Stimulated activated memory B cell treated with anti-CD40 and anti-IgM and Interleukin-4, amounts not matched to agents 10 μg/mL and 1 μg/mL and 100 μg/mL, for 72 hours (primary cell): ENCODE results near the gene VPS52.
"Not testable (repeated sequence)": the region's sequence is repeated elsewhere in the genome, so short reads cannot be mapped to it uniquely, and the experiment has no call there.

Source experiments
- ATAC-seq: fragments of 150-1000 bp; cut with Tn5 transposase; 2 replicates; pipeline ENCODE4 v1.10.0; 2021
- H3K27ac Mint-ChIP-seq: one replicate; pipeline ENCODE4 v1.8.0; 2022; ENCODE audit warnings: mild to moderate bottlenecking, mixed read lengths
- H3K27me3 Mint-ChIP-seq: one replicate; pipeline ENCODE4 v1.8.0; 2022; ENCODE audit warnings: mixed read lengths
- H3K36me3 Mint-ChIP-seq: one replicate; pipeline ENCODE4 v1.8.0; 2022; ENCODE audit warnings: mixed read lengths
- H3K4me1 Mint-ChIP-seq: one replicate; pipeline ENCODE4 v1.8.0; 2022; ENCODE audit warnings: mixed read lengths
- H3K4me3 Mint-ChIP-seq: one replicate; pipeline ENCODE4 v1.8.0; 2022; ENCODE audit warnings: mild to moderate bottlenecking, moderate library complexity, mixed read lengths
- H3K9me3 Mint-ChIP-seq: one replicate; pipeline ENCODE4 v1.8.0; 2022; ENCODE audit warnings: mixed read lengths

VPS52 gene

GRCh38 chr6:33292996-33293682 lies 21.5 kb upstream of the VPS52 start:
- no peak overlapping the region for H3K27ac Mint-ChIP-seq
- peaks cover 32% of the 10 kb centered on the region for H3K36me3 Mint-ChIP-seq
- no peaks in the 10 kb centered on the region for H3K9me3 Mint-ChIP-seq
- H3K4me1 Mint-ChIP-seq, result peaks cover 48% of the 10 kb centered on the region
- no peak for ATAC-seq
- H3K4me3 Mint-ChIP-seq, result no peak overlapping the region
- H3K27me3 Mint-ChIP-seq, result no peaks in the 10 kb centered on the region

- H3K9me3 Mint-ChIP-seq, result no peaks in the 10 kb centered on the region
- peak overlapping the region; percentile 98 for H3K4me3 Mint-ChIP-seq
- peaks cover 45% of the 10 kb centered on the region for H3K36me3 Mint-ChIP-seq
- H3K27ac Mint-ChIP-seq, result peak overlapping the region; percentile 87
- no peaks in the 10 kb centered on the region for H3K27me3 Mint-ChIP-seq
- H3K4me1 Mint-ChIP-seq, result peaks cover 47% of the 10 kb centered on the region
- ATAC-seq, result no peak
Measured at GRCh38 chr6:33290459-33290858, 18.8 kb upstream of the VPS52 start.

GRCh38 chr6:33289784-33290315 lies 18.2 kb upstream of the VPS52 start:
- Mint-ChIP-seq H3K9me3 (no peaks in the 10 kb centered on the region), H3K36me3 (peaks cover 43% of the 10 kb centered on the region), H3K4me3 (peak overlapping the region; percentile 98), H3K27ac (peak overlapping the region; percentile 87), H3K4me1 (peaks cover 46% of the 10 kb centered on the region), H3K27me3 (no peaks in the 10 kb centered on the region)
- ATAC-seq, result peak; percentile 2

DNA sequence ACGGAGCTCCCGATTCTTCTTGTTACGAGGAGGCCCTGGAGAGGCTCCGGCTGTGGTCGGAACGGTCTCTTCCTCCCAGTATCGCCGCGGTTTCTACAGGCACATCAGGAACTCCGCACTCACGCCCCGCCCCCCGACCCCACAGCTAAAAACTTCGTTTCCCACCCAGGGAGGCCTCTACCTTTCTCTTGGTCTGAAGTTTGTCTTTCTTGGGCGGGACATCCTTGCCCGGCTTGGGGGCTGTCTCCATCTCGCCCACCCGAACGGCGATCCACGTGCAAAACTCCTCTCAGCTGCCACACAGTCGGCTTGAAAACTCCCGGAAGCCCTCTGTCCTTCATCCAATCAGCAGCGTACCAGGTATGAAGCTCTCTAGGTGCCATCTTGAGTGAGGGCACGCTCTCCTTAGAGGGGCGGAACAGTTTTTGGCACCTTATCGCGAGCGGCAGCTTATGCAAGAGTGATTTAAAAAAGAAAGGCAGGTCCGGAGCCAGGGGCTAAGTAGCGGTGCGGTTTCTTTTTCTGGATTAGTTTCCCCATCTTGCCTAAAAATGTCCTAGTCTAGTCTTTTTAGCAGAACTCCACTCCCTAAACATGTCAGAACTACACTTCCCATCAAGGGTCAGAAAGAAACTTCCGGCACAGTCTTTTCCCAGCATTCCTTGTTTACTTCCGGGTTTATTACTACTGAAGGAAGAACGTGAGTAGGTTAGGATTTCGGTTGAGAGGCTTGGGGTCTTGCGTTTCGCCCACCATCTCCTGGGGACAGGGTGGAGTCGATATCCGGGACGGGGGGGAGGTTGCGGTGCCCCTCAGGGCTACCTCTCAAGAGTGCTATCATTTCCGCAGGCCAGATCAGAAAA lies 17.5 kb upstream of the VPS52 start, which contains the start of the genes PFDN6 and WDR46:
TSS of gene PFDN6 (plus strand) at position 681 of the 863 bp plus-strand sequence. CDS start 256 bp downstream, outside the sequence.
TSS of gene WDR46 (minus strand) at position 319 of the 863 bp plus-strand sequence. CDS start at position 250, 69 bp downstream.
- H3K36me3 Mint-ChIP-seq, result peaks cover 43% of the 10 kb centered on the region
- no peaks in the 10 kb centered on the region for H3K27me3 Mint-ChIP-seq
- peak; percentile 98 for ATAC-seq
- peaks cover 46% of the 10 kb centered on the region for H3K4me1 Mint-ChIP-seq
- H3K9me3 Mint-ChIP-seq, result no peaks in the 10 kb centered on the region
- peak within 1 kb of the TSS; percentile 98 for H3K4me3 Mint-ChIP-seq
- peak within 1 kb of the TSS; percentile 87 for H3K27ac Mint-ChIP-seq

- H3K27ac Mint-ChIP-seq, result peak overlapping the region; percentile 87
- ATAC-seq, result peak; percentile 2
- no peaks in the 10 kb centered on the region for H3K27me3 Mint-ChIP-seq
- peaks cover 43% of the 10 kb centered on the region for H3K36me3 Mint-ChIP-seq
- peaks cover 46% of the 10 kb centered on the region for H3K4me1 Mint-ChIP-seq
- H3K4me3 Mint-ChIP-seq, result peak overlapping the region; percentile 98
- no peaks in the 10 kb centered on the region for H3K9me3 Mint-ChIP-seq
Measured at GRCh38 chr6:33288141-33288920, 16.7 kb upstream of the VPS52 start.

DNA sequence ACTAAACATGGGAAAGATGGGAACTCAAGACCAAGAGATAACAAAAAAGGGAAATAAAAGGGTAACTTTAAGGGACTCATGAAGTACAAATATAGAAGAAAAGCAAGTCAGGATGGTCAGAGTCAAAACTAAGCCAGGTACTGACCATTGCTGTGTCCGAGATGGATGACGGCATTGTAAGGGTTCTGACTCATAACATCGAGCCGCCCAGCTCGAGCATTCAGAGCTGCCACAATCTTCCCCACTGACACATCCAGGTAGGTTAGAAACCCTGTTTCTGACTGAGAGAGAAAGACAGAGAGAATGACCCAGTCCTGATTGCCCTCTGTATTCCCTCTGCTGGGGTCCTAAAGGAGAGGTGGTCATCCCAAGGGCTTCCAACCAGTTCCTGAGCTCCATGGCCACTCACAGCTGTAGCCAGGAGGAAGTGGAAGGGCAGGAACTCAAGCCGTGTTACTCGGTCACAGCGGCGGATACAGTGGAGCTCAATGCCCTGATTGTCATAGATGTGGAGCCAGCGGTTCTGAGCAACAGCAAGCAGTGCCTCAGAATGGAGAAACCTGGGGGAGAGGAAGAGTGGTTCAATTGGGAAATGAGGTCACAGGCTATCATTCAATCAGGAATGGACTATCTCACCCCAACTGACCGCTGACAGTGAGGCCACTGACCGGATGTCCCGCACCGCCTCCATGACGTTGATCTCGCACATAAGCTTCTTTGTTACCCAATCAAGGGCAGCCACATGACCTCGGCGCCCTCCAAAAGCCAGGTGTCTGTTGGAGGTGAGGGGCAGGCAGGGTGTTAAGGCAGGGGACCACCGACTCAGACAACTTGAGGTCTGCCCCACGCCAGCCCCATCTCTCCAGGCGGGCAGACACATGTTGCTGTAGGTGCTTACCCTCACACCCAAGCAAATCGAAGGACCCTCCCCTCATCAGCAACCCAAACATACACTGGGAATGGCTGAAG lies 15.6 kb upstream of the VPS52 start:
- Mint-ChIP-seq H3K27me3 (no peaks in the 10 kb centered on the region), H3K4me3 (peak overlapping the region; percentile 98), H3K36me3 (peaks cover 48% of the 10 kb centered on the region), H3K27ac (peak overlapping the region; percentile 87), H3K4me1 (peaks cover 46% of the 10 kb centered on the region), H3K9me3 (no peaks in the 10 kb centered on the region)
- no peak for ATAC-seq

GRCh38 chr6:33285214-33285613 lies 13.5 kb upstream of the VPS52 start:
- H3K4me3 Mint-ChIP-seq, H3K27ac Mint-ChIP-seq, ATAC-seq, H3K27me3 Mint-ChIP-seq, H3K9me3 Mint-ChIP-seq: not testable (repeated sequence)
- Mint-ChIP-seq H3K4me1 (peaks cover 47% of the 10 kb centered on the region), H3K36me3 (peaks cover 39% of the 10 kb centered on the region)

DNA sequence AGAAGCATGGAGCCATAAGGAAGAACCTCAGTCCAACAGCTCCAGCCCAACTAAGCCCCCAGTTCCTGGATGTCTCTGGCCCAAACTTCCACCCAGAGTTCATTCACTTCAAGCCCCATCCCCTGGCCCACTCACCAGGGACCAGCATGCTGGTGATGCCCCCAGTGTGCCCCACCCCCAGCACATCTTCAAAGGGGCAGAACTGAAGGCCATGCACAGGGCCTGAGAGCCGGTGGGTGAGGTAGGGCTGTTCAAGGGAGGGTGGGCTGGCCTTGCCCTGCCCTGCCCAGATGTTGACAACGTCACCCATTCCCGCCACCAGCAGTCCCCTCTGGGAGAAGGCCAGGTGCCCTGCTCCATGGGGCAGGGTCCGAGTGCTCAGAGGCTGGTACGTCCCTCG lies 8.9 kb upstream of the VPS52 start:
- Mint-ChIP-seq H3K27ac (peak overlapping the region; percentile 60), H3K36me3 (peaks cover 30% of the 10 kb centered on the region), H3K4me3 (no peak overlapping the region)

DNA sequence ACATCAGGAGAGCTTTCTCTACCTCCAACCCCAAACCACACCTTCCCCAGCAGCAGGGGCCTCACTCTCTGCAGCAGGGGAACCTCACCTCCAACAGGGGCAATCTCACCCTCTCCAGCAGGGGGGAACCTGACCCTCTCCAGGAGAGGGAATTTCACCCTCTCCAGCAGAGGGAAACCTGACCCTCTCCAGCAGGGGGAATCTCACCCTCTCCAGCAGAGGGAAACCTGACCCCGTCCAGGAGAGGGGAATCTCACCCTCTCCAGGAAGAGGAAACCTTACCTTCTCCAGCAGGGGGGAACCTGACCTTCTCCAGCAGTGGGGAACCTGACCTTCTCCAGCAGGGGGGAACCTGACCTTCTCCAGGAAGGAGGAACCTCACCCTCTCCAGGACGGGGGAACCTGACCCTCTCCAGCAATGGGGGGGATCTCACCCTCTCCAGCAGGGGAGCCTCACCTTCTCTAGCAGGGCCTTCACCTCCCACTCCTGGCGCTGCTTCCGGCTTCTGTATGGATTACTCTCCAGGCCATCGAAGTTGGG lies 8.4 kb upstream of the VPS52 start:
- Mint-ChIP-seq H3K4me3 (no peak overlapping the region), H3K27ac (peak overlapping the region; percentile 60), H3K36me3 (peaks cover 32% of the 10 kb centered on the region), H3K9me3 (no peaks in the 10 kb centered on the region), H3K27me3 (no peaks in the 10 kb centered on the region), H3K4me1 (peaks cover 62% of the 10 kb centered on the region)
- no peak for ATAC-seq

More for the DNA sequence above, 8.9 kb upstream of the VPS52 start:
- Mint-ChIP-seq H3K9me3 (no peaks in the 10 kb centered on the region), H3K4me1 (peaks cover 57% of the 10 kb centered on the region), H3K27me3 (no peaks in the 10 kb centered on the region)
- no peak for ATAC-seq

GRCh38 chr6:33279257-33279695 lies 7.6 kb upstream of the VPS52 start:
- Mint-ChIP-seq H3K4me3 (no peak overlapping the region), H3K27ac (peak overlapping the region; percentile 24), H3K27me3 (no peaks in the 10 kb centered on the region), H3K36me3 (peaks cover 39% of the 10 kb centered on the region), H3K4me1 (peaks cover 69% of the 10 kb centered on the region), H3K9me3 (no peaks in the 10 kb centered on the region)
- ATAC-seq, result no peak

- Mint-ChIP-seq H3K4me1 (peaks cover 74% of the 10 kb centered on the region), H3K4me3 (no peak overlapping the region), H3K27me3 (no peaks in the 10 kb centered on the region), H3K36me3 (peaks cover 44% of the 10 kb centered on the region), H3K27ac (peak overlapping the region; percentile 98), H3K9me3 (no peaks in the 10 kb centered on the region)
- ATAC-seq, result no peak
Measured at GRCh38 chr6:33278810-33279209, 7.1 kb upstream of the VPS52 start.

- peaks cover 78% of the 10 kb centered on the region for H3K4me1 Mint-ChIP-seq
- H3K4me3 Mint-ChIP-seq, result peak overlapping the region; percentile 93
- ATAC-seq, result no peak
- H3K27me3 Mint-ChIP-seq, result no peaks in the 10 kb centered on the region
- no peaks in the 10 kb centered on the region for H3K9me3 Mint-ChIP-seq
- peak overlapping the region; percentile 98 for H3K27ac Mint-ChIP-seq
- H3K36me3 Mint-ChIP-seq, result peaks cover 49% of the 10 kb centered on the region
Measured at GRCh38 chr6:33278392-33278741, 6.7 kb upstream of the VPS52 start.

DNA sequence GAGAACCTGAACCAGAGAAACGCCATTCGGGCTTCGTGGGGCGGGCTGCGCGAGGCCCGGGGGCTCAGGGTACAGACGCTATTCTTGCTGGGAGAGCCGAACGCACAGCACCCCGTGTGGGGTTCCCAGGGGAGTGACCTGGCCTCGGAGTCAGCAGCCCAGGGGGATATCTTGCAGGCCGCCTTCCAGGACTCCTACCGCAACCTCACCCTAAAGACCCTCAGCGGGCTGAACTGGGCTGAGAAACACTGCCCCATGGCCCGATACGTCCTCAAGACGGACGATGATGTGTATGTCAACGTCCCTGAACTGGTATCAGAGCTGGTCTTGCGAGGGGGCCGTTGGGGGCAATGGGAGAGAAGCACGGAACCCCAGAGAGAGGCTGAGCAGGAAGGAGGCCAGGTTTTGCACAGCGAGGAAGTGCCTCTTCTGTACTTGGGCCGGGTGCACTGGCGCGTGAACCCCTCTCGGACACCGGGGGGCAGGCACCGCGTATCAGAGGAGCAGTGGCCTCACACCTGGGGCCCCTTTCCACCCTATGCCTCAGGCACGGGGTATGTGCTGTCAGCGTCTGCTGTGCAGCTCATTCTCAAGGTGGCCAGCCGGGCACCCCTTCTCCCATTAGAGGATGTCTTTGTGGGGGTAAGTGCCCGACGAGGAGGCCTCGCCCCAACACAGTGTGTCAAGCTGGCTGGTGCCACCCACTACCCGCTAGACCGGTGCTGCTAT lies 6.2 kb upstream of the VPS52 start:
- H3K9me3 Mint-ChIP-seq, result no peaks in the 10 kb centered on the region
- peak overlapping the region; percentile 98 for H3K27ac Mint-ChIP-seq
- peaks cover 54% of the 10 kb centered on the region for H3K36me3 Mint-ChIP-seq
- ATAC-seq, result peak; percentile 49
- H3K4me1 Mint-ChIP-seq, result peaks cover 84% of the 10 kb centered on the region
- no peaks in the 10 kb centered on the region for H3K27me3 Mint-ChIP-seq
- H3K4me3 Mint-ChIP-seq, result peak overlapping the region; percentile 93
